SU-DHL-6 (cell line): ENCODE measurements around the gene GGACT.

Experiments
- H2AFZ ChIP-seq: fragments of 200-600 bp; sonication (generic); 2 replicates; pipeline ENCODE4 v1.6.1; 2014; ENCODE audit warnings: low read depth, mild to moderate bottlenecking, moderate library complexity, mixed read lengths, antibody characterized with exemption, low read length; ENCODE audit not compliant: severe bottlenecking
- H3F3A ChIP-seq: fragments of 200-600 bp; shearing (Covaris generic); 2 replicates; pipeline ENCODE4 v1.6.0; 2016; ENCODE audit warnings: antibody characterized with exemption, mild to moderate bottlenecking; ENCODE audit not compliant: insufficient read depth
- H3K27ac ChIP-seq: fragments of 200-600 bp; sonication (generic); 2 replicates; pipeline ENCODE4 v1.5.1; 2016; ENCODE audit warnings: low read depth, mild to moderate bottlenecking, low read length, moderate library complexity, mixed read lengths
- H3K27me3 ChIP-seq: fragments of 200-600 bp; sonication (generic), shearing (Covaris generic); 2 replicates; pipeline ENCODE4 v1.6.0; 2014; ENCODE audit warnings: mild to moderate bottlenecking, low read length
- H3K36me3 ChIP-seq: fragments of 200-600 bp; sonication (generic); 2 replicates; pipeline ENCODE4 v1.6.1; 2014; ENCODE audit warnings: mild to moderate bottlenecking, low read length, mixed read lengths
- H3K4me2 ChIP-seq: fragments of 300-600, 200-600 bp; shearing (Covaris generic), sonication (generic); 2 replicates; pipeline ENCODE4 v1.6.0; 2014; ENCODE audit warnings: low read length, low read depth, mild to moderate bottlenecking; ENCODE audit not compliant: poor library complexity, severe bottlenecking
- H3K4me3 ChIP-seq: fragments of 200-600 bp; sonication (generic); 2 replicates; pipeline ENCODE4 v1.5.1; 2014; ENCODE audit warnings: antibody characterized with exemption, low read length, mild to moderate bottlenecking, mixed read lengths; ENCODE audit not compliant: insufficient read depth, poor library complexity, severe bottlenecking
- H3K79me2 ChIP-seq: fragments of 200-600 bp; sonication (generic); 2 replicates; pipeline ENCODE4 v1.6.1; 2014; ENCODE audit warnings: mild to moderate bottlenecking, low read length, moderate library complexity; ENCODE audit not compliant: insufficient read depth
- H3K9ac ChIP-seq: fragments of 200-600 bp; sonication (generic); 2 replicates; pipeline ENCODE4 v1.7.0; 2014; ENCODE audit warnings: mild to moderate bottlenecking, low read length
- H3K9me2 ChIP-seq: fragments of 200-600 bp; sonication (generic); replicated peaks from 2 replicates; pipeline ENCODE4 v1.6.1; 2014; ENCODE audit warnings: low read length; ENCODE audit not compliant: insufficient read depth
- H3K9me3 ChIP-seq: fragments of 200-600 bp; sonication (generic); 2 replicates; pipeline ENCODE4 v1.6.1; 2014; ENCODE audit warnings: low read length, mixed read lengths; ENCODE audit not compliant: insufficient read depth
- H4K20me1 ChIP-seq: fragments of 200-600 bp; sonication (generic); 2 replicates; pipeline ENCODE4 v1.6.1; 2014; ENCODE audit warnings: low read depth, mild to moderate bottlenecking, antibody characterized with exemption, low read length, moderate library complexity, mixed read lengths
- EZH2phosphoT487 ChIP-seq: fragments of 200-600 bp; sonication (generic), shearing (Covaris generic); conservative IDR thresholded peaks from 2 replicates; pipeline ENCODE4 v1.6.1; 2018; ENCODE audit warnings: mild to moderate bottlenecking, antibody characterized with exemption, low read length, moderate library complexity, mixed read lengths
- TF ChIP-seq, protein P1 (sequence below): fragments of 200-600 bp; sonication (generic); IDR thresholded peaks from one replicate; pipeline ENCODE4 v1.5.1; 2017; ENCODE audit warnings: antibody characterized with exemption, mild to moderate bottlenecking, low read length, moderate library complexity; ENCODE audit not compliant: insufficient read depth, poor library complexity, severe bottlenecking

Gene GGACT

DNA sequence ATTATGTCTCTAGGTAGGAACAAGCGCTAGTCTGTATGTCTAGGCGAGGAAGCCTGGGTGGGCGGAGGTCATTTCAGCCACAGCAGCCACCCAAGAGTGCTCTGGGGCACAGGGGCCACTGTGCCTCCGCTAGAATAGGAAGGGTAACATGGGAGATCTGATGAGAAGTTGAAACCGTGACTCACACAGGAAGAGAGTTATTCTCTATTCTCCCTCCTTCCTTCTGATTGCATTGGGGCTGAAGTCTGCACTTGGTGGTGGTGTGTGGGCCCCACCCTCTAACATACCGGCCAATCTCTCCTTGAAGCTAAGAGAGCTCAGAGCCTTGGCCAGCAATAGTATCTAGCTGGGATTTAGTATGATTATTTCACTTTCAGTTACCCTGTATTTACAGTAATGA lies 20.3 kb upstream of the GGACT start:
- H4K20me1 ChIP-seq = no peaks in the 10 kb centered on the region
- H2AFZ ChIP-seq = no peak overlapping the region
- no peaks in the 10 kb centered on the region for H3K9me3 ChIP-seq
- no peaks in the 10 kb centered on the region for H3K36me3 ChIP-seq
- no peak overlapping the region for H3K9ac ChIP-seq
- no peaks in the 10 kb centered on the region for H3K27me3 ChIP-seq
- no peaks in the 10 kb centered on the region for H3K79me2 ChIP-seq
- H3F3A ChIP-seq = no peaks in the 10 kb centered on the region
- H3K9me2 ChIP-seq = no peaks in the 10 kb centered on the region
- H3K4me3 ChIP-seq = no peak overlapping the region
- H3K27ac ChIP-seq = no peak overlapping the region
- TF ChIP-seq, protein P1, sequence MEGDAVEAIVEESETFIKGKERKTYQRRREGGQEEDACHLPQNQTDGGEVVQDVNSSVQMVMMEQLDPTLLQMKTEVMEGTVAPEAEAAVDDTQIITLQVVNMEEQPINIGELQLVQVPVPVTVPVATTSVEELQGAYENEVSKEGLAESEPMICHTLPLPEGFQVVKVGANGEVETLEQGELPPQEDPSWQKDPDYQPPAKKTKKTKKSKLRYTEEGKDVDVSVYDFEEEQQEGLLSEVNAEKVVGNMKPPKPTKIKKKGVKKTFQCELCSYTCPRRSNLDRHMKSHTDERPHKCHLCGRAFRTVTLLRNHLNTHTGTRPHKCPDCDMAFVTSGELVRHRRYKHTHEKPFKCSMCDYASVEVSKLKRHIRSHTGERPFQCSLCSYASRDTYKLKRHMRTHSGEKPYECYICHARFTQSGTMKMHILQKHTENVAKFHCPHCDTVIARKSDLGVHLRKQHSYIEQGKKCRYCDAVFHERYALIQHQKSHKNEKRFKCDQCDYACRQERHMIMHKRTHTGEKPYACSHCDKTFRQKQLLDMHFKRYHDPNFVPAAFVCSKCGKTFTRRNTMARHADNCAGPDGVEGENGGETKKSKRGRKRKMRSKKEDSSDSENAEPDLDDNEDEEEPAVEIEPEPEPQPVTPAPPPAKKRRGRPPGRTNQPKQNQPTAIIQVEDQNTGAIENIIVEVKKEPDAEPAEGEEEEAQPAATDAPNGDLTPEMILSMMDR = no peak
- no peak for TF ChIP-seq EZH2phosphoT487
- H3K4me2 ChIP-seq = no peak overlapping the region

DNA sequence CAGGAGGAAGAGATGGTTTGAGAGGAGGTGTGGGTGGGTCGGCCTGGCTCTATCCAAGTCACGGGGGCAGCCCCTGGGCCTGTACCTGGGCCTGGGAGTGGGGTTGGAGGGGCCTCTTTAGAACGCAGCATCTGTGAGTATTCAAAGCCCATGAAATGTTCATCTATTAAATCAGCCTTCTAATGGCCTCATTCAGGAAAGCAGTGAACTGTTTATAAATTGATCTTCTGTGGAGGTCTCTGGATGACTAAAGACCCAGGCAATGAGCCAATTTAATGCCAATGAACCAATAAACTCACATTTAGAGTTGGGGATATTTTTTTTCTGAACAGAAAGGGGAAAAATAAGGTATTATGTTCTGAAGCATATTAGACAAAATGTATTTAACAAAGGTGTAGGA lies 19.9 kb upstream of the GGACT start:
- Histone ChIP-seq H3K27me3 (no peaks in the 10 kb centered on the region), H3K27ac (no peak overlapping the region), H3F3A (no peaks in the 10 kb centered on the region), H4K20me1 (no peaks in the 10 kb centered on the region), H2AFZ (no peak overlapping the region), H3K9me2 (no peaks in the 10 kb centered on the region), H3K9ac (no peak overlapping the region), H3K4me3 (no peak overlapping the region), H3K36me3 (no peaks in the 10 kb centered on the region), H3K4me2 (no peak overlapping the region), H3K9me3 (no peaks in the 10 kb centered on the region), H3K79me2 (no peaks in the 10 kb centered on the region)
- no peak for TF ChIP-seq EZH2phosphoT487
- TF ChIP-seq, protein P1 = no peak

DNA sequence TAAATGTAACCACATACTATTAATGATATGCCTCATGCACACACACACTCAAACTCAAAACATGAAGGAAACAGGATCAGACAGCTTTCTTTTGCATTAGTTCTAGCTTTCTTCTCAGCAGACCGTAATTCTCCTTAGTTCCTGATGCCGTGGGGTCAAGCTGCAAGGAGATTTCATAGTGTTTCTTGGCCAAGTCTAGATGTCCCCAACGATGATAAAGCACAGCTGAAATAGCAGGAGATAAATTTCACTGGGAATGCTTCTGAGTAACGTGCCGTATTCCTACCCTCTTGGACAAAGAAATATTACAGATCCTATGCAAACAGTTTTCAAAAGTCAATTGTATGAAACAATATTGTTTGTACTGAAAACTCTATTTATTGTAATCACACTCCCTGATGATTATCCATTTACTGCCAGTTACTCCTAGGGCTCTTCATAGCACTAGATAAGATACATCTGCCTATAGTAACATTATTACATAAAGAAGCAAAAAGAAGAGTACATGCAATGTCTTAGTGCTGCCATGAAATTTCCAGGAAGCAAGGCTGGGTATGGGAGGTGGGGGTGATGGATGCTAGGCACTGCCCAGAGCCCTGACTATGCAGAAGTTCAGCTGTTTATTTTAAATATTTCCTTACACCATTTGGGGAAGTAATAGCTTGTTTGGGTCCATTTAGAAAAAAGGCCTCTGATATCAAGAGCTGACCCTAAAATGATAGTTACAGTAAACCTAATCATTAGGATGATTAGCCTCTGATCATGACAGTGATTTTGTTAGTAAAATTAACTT lies 16.5 kb upstream of the GGACT start:
- no peak for TF ChIP-seq EZH2phosphoT487
- TF ChIP-seq, protein P1 = no peak
- Histone ChIP-seq H3K79me2 (no peaks in the 10 kb centered on the region), H3K9me2 (no peaks in the 10 kb centered on the region), H3K36me3 (no peaks in the 10 kb centered on the region), H3K4me3 (no peak overlapping the region), H3F3A (no peaks in the 10 kb centered on the region), H3K9ac (no peak overlapping the region), H3K9me3 (no peaks in the 10 kb centered on the region), H2AFZ (no peak overlapping the region), H3K27ac (no peak overlapping the region), H3K4me2 (no peak overlapping the region), H3K27me3 (no peaks in the 10 kb centered on the region), H4K20me1 (no peaks in the 10 kb centered on the region)
